NCI-H146 treated with DMSO at 0.1 percent for 48 hours (cell line): ENCODE measurements around the gene PDK2.

Source experiments
- DNase-seq: peaks from one replicate; lab custom pipeline; 2025; ENCODE audit not compliant: unreplicated experiment; lab: John Stamatoyannopoulos, UW

PDK2 gene

DNA sequence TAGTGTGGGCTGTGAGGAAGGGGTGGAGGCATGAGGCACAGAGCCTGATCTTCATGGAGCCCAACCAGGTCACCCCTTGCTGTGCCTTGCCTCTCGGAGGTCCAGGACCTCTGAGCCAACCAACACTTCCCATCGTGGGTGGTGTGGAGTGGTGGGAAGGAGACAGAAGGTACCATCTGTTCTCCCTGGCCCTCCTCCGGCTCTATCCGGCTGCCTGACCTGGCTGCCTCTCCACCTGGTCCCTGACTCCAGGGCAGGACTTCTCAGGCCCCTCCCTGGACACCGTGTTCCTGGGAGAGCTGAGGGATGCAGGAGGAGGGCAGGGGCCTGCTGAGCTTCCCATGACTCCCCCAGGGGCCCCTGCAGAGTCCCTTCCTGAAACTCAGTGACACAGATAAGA is 3.9 kb downstream of the PDK2 start:
- DNase-seq: no peak

DNA sequence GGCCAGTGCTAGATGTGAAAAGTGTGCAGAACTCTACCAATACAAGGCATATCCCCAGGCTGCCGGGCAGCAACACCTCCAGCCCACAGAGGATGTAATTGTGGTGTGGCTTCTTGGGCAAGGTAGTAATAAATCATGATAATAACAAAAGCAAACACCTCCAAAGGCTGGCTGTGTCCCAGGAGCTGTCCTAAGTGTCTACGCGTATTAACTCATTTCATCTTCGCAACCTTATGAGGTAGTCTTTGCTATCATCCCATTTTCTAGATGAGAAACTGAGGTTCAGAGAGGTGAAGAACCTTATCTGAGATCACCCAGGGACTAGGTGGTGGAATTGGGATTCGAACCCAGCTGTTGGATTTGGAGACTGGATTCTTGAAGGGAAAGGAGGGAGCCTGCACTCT is 5.3 kb downstream of the PDK2 start:
- DNase-seq: no peak

DNA sequence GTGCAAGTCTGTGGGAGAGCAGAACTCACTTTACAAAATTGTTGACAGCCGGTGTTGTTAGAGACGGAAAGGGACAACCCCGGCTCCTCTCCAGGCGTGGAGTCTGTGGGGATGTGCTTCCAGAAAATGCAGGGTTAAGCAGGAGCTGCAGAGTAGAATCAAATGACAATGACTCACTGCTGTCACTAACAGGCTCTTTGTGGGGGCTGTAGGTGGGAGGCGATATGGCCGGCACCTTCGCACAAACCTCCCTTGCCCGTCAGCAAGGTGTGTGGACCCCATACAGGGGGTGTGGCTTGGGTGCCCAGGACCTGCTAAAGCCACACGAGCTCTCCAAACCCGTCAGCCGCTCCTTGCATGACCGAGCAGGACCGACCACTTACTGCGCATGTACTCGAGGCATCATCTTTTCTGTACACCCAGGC is 5.8 kb downstream of the PDK2 start:
- DNase-seq: no peak

DNA sequence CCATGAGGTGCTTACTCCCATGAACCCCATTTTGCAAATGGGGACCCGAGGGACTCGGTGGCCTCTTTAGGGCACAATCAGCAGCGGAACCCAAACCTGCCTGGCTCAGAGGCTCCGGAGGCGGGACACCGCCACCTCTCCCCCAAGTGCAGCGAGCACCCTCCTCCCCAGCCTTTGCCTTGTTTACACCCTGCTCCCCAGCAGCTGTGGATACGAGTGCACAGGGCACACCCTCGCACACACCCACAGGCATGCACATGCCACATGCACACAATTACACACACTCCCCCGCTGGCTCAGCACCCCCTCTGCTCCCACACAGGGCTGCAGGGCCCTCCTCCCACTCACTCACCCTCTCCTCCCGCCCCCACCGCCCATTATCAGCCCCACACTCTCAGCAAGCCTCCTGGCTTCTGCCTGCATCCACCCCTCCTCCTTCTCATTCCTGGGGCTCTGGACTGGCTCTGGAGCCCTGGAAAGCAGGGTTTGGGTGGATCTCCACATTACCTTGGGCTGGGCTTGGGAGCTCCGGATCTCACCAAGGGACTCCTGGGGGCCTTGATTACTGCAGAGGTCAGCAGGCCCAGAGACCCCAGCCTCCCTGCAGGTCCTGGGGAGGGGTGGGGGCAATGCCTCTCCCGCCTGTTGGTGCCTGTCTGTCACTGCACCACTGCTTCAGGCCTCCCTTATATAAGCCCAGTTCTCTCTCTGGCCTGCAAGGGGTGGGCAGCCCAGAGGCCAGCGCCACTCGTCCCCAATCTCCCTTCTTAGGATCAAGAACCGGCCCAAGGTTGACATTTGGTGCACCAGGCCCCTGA is 6.4 kb downstream of the PDK2 start:
- no peak for DNase-seq

DNA sequence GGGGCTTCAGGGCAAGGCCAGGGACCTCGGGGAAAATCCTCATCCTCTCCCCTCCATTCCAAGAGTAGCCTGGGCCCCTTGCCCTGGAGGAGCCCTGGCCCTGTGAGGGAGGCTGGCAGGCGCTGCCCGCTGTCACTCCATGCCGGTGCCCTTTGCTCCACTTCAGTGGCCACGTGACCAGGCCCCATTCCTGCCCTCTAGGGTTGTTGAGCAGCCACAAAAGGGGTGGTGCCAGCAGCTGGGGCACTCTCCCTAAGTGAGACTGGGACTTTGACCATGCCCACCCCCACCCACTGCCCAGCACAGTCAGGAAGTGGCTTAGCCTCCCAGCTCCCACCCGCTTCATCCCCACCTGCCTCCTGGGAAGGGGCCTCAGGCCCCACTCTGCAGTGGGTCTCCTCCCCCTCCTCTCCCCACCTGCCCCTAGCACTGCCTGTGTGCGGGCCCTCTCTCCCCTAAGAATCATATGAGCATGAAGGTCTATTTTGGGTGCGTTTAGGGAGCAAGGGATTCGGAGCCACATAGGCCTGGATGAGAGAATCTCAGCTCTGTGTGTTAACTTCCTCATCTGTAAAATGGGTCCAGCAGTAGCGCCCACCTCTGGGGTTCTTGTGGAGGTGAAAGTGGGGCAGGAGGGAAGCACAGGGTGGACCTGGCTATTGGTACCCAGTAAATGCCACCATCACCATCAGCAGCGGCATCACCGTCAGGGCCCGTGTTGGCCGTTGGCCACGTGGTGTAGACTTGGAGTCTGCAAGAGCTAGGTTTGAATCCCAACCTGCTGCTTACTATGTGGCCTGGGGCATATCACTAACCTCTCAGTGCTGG is 7.2 kb downstream of the PDK2 start:
- no peak for DNase-seq

DNA sequence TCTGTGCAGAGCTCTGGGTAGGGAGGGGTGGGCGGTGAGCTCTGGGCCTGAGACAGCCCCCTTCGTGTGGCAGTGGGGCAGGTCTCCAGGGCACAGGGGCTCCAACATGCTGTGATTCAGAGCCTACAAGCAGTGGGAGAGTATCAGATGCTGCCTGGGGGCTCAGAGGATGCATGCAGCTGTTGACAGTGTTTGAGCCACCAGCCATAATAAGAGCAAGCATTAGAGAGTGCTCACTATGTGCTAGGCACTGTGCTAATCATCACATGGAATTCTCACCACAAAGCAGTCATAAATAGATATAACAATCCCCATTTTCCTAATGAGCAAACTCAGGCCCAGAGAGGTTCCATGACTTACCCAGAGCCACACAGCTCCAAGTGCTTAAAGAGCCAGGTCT is 8.1 kb downstream of the PDK2 start:
- no peak for DNase-seq

DNA sequence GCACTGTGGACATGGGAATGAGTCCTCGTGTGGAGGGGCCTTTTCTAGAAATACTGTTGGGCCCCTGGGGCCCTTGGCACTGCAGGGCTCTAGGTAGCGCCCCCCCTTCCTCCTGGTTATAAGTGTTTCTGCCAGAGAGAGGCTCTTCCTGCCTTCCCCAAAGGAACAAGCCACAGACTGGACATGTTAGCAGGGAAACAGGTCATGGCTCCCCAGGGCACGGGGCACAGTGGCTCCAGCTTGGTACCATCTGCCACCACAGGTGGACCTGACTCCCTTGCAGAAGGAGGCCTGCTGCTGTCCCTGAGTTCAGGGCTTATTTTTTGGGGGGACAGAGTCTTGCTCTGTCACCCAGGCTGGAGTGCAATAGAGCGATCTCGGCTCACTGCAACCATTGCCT is 8.8 kb downstream of the PDK2 start:
- no peak for DNase-seq

DNA sequence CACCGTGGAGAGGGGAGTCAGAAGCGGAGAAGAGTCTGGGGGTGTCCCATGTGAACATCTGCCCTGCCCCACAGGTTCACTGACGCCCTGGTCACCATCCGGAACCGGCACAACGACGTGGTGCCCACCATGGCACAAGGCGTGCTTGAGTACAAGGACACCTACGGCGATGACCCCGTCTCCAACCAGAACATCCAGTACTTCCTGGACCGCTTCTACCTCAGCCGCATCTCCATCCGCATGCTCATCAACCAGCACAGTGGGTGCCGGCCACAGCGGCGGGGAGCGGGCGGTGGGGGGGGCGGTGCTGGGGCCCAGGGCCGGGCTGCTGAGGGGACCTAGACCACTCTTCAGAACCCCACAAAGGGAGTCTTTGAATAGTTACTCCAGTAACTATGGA is 10.7 kb downstream of the PDK2 start:
- DNase-seq: no peak

DNA sequence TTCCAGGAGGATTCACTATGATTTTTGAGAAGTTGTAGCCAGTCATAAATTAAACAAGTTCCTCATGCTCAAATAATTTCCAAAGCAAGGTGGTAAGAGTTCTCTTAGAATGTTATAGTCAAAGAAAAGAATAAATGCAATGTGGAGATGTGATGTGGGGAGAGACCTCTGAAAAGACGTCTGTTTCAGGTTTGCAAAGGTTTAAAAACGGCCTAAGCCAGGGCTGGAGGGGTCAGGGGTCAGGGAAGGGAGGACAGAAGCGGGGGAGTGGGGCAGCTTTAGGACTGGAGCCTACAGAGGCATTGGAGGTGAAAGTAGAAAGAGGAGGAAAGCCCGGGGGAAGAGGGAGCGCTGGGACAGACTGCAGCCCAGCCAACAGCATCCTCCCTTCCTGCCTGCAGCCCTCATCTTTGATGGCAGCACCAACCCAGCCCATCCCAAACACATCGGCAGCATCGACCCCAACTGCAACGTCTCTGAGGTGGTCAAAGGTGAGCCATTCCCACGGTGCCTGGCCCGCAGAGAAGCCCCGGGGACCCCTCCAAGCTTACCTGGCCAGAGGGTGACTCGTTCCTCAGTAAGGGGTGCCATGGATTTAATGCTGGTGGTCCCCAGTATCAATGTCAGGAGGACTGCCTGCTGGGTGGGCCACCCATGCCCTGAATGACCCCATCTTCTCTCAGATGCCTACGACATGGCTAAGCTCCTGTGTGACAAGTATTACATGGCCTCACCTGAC is 11.4 kb downstream of the PDK2 start:
- no peak for DNase-seq

DNA sequence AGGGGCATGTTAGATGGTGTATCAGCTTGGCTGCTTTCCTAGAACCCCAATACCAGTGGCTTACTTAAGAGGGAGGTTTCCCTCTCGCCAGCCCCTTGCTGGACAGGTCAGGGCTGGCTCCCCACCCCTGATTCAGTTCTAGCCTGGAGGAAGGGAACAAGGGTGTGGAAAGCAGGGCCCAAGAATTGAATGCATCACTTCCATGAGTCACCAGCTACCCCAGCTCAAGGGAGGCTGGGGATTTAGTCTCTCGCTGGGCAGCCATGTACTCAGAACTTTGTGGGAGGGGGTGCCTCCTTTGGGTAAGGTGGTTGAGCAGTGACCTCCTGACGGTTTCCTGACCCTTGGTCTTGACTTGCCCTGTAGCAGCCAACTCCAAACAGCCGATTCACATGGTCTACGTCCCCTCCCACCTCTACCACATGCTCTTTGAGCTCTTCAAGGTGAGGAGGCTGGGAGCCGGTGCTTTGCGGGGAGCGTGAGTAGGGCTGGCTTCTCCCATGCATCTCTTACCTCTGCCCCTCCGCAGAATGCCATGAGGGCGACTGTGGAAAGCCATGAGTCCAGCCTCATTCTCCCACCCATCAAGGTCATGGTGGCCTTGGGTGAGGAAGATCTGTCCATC is 12.8 kb downstream of the PDK2 start:
- no peak for DNase-seq

DNA sequence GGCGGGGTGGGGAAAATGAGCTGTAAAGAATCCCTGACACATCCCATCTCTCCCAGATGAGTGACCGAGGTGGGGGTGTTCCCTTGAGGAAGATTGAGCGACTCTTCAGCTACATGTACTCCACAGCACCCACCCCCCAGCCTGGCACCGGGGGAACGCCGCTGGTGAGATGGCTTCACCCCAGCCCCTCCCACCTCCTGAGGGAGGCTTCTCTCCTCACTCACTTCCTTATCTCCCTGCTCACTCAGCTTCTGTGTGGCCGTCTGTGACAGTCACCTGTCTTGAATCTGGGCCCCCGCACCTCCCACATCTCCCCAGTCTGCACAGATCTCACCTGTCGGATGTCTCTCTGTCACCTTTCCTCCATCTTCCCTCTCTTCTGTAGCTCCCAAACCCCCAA is 13.4 kb downstream of the PDK2 start:
- DNase-seq: no peak

DNA sequence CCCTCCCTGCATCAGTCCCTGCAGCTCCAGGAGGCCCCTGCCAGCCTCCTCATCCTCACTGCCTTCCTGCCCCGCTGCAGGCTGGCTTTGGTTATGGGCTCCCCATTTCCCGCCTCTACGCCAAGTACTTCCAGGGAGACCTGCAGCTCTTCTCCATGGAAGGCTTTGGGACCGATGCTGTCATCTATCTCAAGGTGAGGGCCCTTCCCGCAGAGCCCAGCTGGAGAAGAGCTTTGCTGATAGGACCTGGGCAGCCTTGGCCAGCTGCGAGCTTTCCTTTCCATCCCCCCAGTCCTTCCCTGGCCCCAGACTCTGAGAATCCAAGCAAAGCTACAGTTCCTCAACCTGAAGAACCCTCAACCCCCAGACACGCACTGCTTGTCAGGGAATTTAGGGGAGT is 14.1 kb downstream of the PDK2 start:
- no peak for DNase-seq

DNA sequence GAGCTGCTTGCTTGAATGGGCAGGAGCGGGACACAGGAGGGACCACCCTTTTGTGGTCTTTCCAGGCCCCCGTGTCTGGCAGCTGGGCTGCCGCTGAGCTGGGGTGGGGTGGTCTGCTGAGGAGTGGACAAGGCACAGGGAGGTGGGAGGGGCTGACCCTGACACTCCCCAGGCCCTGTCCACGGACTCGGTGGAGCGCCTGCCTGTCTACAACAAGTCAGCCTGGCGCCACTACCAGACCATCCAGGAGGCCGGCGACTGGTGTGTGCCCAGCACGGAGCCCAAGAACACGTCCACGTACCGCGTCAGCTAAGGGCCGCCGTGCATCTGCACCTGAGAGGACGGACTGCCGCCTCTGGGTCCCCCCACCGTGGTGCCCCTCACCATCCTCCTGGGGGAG is 14.6 kb downstream of the PDK2 start:
- DNase-seq: no peak

DNA sequence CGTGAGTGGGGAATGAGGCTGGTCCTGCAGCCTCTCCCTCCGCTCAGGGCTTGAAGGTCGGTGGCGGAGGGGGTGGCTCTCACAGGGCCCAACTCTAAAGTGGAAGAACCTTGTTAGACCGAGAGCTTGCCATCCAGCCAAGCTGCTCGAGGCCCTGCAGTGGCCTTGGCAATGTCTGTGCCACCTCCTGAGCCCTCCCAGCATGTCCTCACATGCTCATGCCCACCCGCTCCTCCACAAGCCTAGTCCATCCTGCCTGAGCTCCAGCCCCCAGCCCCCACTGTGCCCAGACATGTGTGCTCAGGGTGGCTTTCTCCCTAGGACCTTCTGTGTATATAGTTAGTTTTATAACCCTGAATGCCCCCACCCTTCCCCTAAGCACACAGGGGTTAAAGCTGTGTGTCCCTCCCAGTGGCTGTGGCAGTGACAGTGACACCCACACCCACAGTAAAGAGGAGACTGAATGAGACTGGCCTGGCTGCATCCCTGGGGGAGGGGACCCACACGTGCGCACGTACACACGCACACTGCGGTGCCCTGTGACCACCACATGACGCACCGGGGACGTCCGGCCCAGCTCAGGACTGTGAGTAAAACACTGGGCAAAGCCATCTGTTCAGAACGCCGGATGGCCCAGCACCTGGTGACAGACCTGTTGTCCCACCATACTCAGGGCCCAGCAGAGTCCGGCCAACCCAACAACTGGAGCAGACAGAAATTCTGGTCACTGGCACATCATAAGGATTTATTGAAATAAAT is 15.6 kb downstream of the PDK2 start:
- no peak for DNase-seq

DNA sequence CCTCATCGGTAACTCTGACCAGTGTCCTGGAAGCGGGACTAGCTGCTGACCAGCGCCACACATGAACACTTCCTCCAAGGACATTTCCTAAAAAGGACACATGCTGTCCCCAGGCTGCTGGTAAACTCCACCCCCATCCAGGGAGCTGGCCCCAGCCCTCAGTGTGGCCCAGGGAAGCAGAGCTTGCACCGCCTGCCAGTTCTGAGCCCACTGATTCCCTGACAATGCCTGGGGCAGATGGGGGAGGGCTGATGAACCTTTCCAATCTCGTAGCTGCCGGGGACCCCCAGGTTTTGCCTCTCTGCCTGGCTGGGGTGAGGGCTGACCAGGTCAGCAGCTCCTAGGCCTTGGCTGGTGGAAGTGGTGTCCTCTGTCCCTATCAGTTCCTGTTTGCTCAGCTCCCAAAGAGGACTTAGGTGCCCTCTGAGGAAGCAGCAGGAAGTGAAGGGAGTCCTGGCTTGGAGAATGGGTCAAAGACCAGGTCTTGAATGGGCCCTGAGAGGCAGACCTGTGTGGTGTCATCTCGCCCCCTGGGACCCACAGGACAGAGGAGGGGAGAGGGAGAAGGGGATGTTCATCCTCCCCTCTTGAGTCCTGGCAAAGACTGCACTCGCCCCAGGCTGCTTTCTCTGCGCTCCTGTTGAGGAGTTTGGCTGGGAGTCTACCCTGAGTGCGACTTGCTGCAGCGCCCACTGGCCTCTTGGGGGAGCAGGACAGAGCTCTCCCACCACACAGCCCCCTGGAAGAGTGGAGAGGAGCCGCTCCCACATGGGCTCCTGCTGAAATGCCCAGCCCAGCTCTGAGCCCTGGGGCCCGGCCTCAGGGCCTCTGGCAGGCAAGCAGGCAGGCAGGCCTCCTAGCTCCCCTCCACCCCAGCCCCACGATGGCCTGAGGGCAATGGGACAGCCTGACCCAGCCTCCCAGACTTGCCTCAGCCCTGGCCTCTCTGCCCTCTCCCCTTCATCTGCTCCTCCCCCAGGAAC is 16.8 kb downstream of the PDK2 start:
- no peak for DNase-seq

DNA sequence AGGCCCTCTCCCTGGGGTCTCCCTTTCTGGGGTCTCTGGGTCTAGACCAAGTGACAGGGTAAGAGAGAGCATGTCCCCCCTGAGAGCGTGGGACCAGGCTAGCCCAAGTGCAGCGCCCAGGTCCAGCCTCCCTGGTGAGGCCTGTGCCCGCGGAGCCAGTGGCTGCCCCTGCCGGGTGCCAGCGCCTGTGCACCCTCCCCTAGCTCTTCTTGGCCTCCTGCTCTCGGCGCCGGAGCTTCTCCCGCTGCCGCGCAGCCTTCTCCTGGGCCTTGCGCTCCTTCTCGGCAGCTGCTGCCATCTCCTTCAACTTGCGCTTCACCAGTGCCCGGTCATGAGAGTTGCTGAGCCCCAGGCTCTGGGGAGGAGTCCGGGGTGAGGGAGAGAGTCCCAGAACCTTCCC is 17.5 kb downstream of the PDK2 start:
- DNase-seq: no peak

DNA sequence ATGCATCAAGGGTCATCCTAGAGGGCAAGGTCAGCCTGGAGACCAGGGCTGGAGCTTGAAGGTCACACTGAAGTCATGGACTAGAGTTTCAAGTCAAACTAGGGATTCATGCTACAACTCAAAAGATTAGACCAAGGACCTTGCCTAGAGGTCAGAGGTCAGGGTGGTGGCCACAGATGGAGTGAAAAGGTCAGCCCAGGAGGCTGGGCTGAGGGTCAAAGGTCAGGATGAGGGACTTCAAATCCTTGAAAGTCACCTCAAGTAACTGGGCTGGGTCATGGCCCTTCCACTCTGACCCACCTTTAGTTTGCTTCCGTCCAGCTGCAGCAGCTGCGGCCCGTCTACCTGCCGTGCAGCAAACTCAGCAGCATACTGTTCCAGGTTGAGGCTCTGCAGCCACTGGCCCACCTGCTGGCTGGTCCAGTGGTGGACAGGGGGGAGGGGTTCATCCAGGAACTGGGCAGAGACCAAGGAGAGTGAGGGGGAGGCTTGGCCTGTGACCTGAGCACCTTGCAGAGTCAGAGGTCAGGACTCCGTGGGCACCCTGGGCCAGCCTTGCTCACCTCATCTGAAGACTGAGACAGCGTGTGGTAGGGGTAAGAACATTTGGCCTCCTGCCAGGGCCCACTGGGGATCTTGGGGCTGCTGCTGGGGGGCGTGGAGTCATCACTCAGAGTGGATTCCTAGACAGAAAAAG is 18.6 kb downstream of the PDK2 start:
- DNase-seq: no peak

DNA sequence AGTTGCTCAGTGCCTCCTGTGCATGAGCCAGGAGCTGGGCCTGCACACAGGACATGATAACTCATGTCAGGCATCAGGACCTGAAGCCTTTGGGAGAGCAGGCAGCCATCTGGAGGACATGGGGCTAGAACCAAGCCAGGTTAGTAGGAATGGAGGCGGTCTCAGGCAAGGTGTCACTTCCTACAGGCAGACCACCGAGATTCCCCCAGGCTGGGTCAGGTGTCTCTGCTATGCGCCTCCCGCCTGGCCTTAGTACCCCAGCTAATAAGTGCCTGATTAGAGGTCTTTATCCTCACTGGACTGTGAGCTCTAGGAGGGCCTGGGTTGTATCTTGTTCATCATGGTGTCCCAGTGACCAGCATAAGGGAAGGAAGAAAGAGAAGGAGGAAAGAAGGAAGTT is 19.2 kb downstream of the PDK2 start:
- DNase-seq: no peak

DNA sequence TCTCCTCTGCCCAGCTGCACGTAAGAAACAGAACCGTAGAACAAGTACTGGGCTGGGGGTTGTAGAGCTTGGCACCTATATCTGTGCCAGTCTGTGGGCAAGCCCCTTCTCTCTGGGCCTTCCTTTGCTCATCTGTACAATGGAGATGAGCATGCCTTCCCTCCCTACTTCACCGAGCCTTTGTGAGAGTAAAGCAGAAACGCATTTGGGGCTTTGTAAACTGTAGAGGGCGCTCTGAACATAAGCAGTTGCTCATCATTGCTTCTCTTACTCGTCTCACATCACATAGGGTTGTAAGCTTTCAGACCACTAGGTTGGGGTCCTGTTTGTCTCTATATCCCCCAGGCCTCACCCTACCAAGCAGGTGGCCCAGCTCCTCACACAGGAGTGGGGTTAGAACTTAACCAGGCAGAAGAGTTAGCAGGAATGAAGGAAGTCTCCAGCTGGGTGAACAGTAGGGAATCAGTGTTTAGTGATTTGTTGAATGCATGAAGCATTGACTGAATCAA is 19.8 kb downstream of the PDK2 start:
- DNase-seq: peak; percentile 12
